Fibroblast of peridontal ligament (primary cell): ENCODE results near the gene OR10H4.
"Not testable (repeated sequence)": the region's sequence is repeated elsewhere in the genome, so short reads cannot be mapped to it uniquely, and the experiment has no call there.

Source experiments
- DNase-seq: peaks from one replicate; pipeline ENCODE4 v3.0.0-alpha.2; 2010; ENCODE audit errors: extremely low read depth

OR10H4 gene

GRCh38 chr19:15948223-15949058, at the start of gene OR10H4:
OR10H4 (plus strand) TSS chr19:15949008; CDS start chr19:15949008, 0 bp downstream.
- DNase-seq: no peak

GRCh38 chr19:15899561-15899960, 49.2 kb upstream of the OR10H4 start:
- not testable (repeated sequence) for DNase-seq

- not testable (repeated sequence) for DNase-seq
These were observed 48.8 kb upstream of the OR10H4 start for GRCh38 chr19:15900032-15900431.

- no peak for DNase-seq
These were observed 48.3 kb upstream of the OR10H4 start for GRCh38 chr19:15900504-15900903.

- no peak for DNase-seq
These were observed 46.6 kb upstream of the OR10H4 start for GRCh38 chr19:15902254-15902653.

- DNase-seq: not testable (repeated sequence)
These were observed 45.9 kb upstream of the OR10H4 start for GRCh38 chr19:15902898-15903297.

GRCh38 chr19:15905026-15905425, 43.8 kb upstream of the OR10H4 start:
- no peak for DNase-seq

GRCh38 chr19:15911599-15912235, 37.1 kb upstream of the OR10H4 start:
- DNase-seq: no peak

GRCh38 chr19:15913384-15913783, 35.4 kb upstream of the OR10H4 start:
- no peak for DNase-seq

- no peak for DNase-seq
These were observed 35.0 kb upstream of the OR10H4 start for GRCh38 chr19:15913830-15914229.

- DNase-seq: no peak
These were observed 33.7 kb upstream of the OR10H4 start for GRCh38 chr19:15915109-15915508.

GRCh38 chr19:15919243-15919642, 29.6 kb upstream of the OR10H4 start:
- no peak for DNase-seq

GRCh38 chr19:15922021-15922420, 26.8 kb upstream of the OR10H4 start:
- no peak for DNase-seq

- DNase-seq: no peak
These were observed 25.1 kb upstream of the OR10H4 start for GRCh38 chr19:15923702-15924101.

- no peak for DNase-seq
These were observed 22.3 kb upstream of the OR10H4 start for GRCh38 chr19:15926484-15926883.

GRCh38 chr19:15928321-15928720, 20.5 kb upstream of the OR10H4 start:
- no peak for DNase-seq

GRCh38 chr19:15933761-15934331, 15.0 kb upstream of the OR10H4 start:
- DNase-seq: not testable (repeated sequence)

GRCh38 chr19:15934332-15935078, 14.3 kb upstream of the OR10H4 start, which contains the start of gene CYP4F11:
CYP4F11 (minus strand) TSS chr19:15934529; CDS start chr19:15934408, 121 bp downstream.
- DNase-seq: no peak

- DNase-seq: no peak
These were observed 13.6 kb upstream of the OR10H4 start for GRCh38 chr19:15935167-15935702.

- DNase-seq: no peak
These were observed 12.6 kb upstream of the OR10H4 start for GRCh38 chr19:15936173-15936572.

GRCh38 chr19:15936950-15937349, 11.9 kb upstream of the OR10H4 start:
- no peak for DNase-seq

- DNase-seq: no peak
These were observed 11.0 kb upstream of the OR10H4 start for GRCh38 chr19:15937771-15938170.
